BLaER1 (cell line): ENCODE results near the gene AQP10.

Source experiments
- H3K27ac ChIP-seq: shearing (Covaris generic); formaldehyde crosslinking; 2 replicates; pipeline ENCODE4 v1.8.1; 2022
- H3K27me3 ChIP-seq: shearing (Covaris generic); formaldehyde crosslinking; 2 replicates; pipeline ENCODE4 v1.8.1; 2022
- H3K36me3 ChIP-seq: shearing (Covaris generic); formaldehyde crosslinking; 2 replicates; pipeline ENCODE4 v1.8.1; 2022
- H3K4me1 ChIP-seq: shearing (Covaris generic); formaldehyde crosslinking; 2 replicates; pipeline ENCODE4 v1.8.1; 2022
- H3K4me2 ChIP-seq: shearing (Covaris generic); formaldehyde crosslinking; 2 replicates; pipeline ENCODE4 v1.8.1; 2022
- H3K4me3 ChIP-seq: shearing (Covaris generic); formaldehyde crosslinking; 2 replicates; pipeline ENCODE4 v1.8.1; 2022
- H3K9ac ChIP-seq: shearing (Covaris generic); formaldehyde crosslinking; 2 replicates; pipeline ENCODE4 v1.8.1; 2022
- H3K9me3 ChIP-seq: shearing (Covaris generic); formaldehyde crosslinking; 2 replicates; pipeline ENCODE4 v1.8.1; 2022
- H4K20me1 ChIP-seq: shearing (Covaris generic); formaldehyde crosslinking; 2 replicates; pipeline ENCODE4 v1.8.1; 2022
- Cebpa-rat ChIP-seq: shearing (Covaris generic); IDR thresholded peaks from 2 replicates; pipeline ENCODE4 v1.8.1; 2022

Gene AQP10

DNA sequence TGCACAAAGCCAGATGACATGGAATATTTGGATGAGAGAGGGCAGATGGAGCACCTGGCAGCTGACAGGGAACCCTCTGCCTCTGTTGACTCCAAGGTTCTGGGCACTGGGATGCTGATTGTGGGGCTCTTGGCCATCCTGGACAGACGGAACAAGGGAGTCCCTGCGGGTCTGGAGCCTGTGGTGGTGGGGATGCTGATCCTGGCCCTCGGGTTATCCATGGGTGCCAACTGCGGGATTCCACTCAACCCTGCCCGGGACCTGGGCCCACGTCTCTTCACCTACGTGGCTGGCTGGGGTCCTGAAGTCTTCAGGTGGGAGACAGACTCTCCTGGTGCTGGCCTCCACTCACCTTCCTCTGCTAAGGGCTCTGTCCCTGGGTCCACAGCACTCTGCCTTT is 2.6 kb downstream of the AQP10 start:
- Histone ChIP-seq H3K9me3 (peaks cover 2% of the 10 kb centered on the region; the same call in 1 of the 2 replicates), H3K27me3 (no peaks in the 10 kb centered on the region), H4K20me1 (peaks cover 8% of the 10 kb centered on the region), H3K27ac (no peak overlapping the region; the same call in 1 of the 2 replicates), H3K4me2 (no peak overlapping the region), H3K4me1 (peaks cover 27% of the 10 kb centered on the region), H3K36me3 (no peaks in the 10 kb centered on the region), H3K9ac (no peak overlapping the region), H3K4me3 (no peak overlapping the region)
- TF ChIP-seq Cebpa-rat, result no peak

DNA sequence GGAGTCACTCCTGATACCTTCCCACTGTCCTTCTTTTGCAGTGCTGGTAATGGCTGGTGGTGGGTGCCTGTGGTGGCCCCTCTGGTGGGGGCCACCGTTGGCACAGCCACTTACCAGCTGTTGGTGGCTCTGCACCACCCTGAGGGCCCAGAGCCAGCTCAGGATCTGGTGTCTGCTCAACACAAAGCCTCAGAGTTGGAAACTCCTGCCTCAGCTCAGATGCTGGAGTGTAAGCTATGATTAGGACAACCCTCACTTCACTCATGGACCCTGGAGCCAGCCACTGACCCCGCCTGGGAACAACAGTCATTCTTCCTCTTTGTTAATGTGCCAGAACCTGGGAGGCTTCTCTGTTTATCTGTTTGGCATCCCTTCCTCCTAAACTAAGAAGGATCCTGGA is 3.3 kb downstream of the AQP10 start:
- H3K9me3 ChIP-seq, result no peaks in the 10 kb centered on the region
- no peaks in the 10 kb centered on the region for H3K36me3 ChIP-seq
- H3K27ac ChIP-seq, result peak overlapping the region; percentile 52
- H4K20me1 ChIP-seq, result peaks cover 15% of the 10 kb centered on the region
- H3K4me2 ChIP-seq, result peak overlapping the region; percentile 83
- no peaks in the 10 kb centered on the region for H3K27me3 ChIP-seq
- no peak for TF ChIP-seq Cebpa-rat
- H3K4me3 ChIP-seq, result peak overlapping the region; percentile 87
- H3K4me1 ChIP-seq, result peaks cover 34% of the 10 kb centered on the region
- H3K9ac ChIP-seq, result peak overlapping the region; percentile 97; the same call in 1 of the 2 replicates

DNA sequence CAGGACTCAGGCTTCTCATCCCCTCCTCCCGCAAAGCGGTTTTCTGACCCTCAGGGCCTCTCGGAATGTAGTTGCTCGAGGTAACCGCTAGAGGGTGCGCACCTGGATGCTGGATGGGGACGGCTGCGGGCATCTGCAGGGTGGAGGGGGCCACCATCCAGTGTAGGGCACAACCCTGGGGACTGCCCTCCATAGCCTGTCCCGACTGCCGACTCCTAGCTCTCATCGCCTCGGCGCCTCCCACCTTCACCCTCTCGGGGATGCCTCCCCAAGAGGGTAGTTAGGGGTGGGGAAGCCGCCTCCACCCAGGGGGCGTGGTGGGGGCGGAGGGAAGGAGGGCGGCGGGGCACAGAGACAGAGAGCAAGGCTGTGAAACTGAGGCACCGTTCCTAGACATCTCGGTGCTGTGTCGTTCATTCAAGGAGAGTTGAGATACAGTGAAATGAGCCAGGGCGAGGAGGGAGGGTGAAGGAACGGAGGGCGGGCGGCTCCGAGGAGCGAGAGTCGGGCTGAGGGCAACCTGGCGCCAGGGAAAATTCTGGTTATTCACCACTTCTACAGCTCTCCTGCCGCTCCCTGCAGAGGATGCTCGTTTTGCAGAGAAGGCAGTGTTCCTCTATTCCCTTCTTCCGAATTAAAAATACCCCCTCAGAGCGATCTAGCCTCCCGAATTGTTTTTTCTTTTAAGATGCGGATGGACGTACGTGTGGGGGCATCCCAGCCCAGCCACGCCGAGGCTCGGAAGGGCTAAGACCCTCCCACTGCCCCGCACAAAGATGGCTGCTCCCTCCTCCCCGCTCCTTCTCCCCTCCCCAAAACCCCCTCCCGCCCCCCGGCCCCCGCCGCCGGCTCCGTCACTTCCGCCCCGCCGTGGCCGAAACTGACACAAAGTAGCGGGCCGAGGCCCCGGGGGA is 4.0 kb downstream of the AQP10 start, which contains the start of gene ATP8B2:
Gene ATP8B2 (plus strand): TSS at position 857 of the 914 bp plus-strand sequence. CDS start 2,617 bp downstream, outside the sequence.
- Histone ChIP-seq H3K36me3 (peaks cover 7% of the 10 kb centered on the region), H3K4me2 (peak within 1 kb of the TSS; percentile 98), H3K4me3 (peak within 1 kb of the TSS; percentile 87), H3K9me3 (no peaks in the 10 kb centered on the region), H3K9ac (peak within 1 kb of the TSS; percentile 97), H4K20me1 (peaks cover 22% of the 10 kb centered on the region), H3K4me1 (peaks cover 41% of the 10 kb centered on the region), H3K27me3 (no peaks in the 10 kb centered on the region), H3K27ac (peak within 1 kb of the TSS; percentile 98)
- no peak for TF ChIP-seq Cebpa-rat

DNA sequence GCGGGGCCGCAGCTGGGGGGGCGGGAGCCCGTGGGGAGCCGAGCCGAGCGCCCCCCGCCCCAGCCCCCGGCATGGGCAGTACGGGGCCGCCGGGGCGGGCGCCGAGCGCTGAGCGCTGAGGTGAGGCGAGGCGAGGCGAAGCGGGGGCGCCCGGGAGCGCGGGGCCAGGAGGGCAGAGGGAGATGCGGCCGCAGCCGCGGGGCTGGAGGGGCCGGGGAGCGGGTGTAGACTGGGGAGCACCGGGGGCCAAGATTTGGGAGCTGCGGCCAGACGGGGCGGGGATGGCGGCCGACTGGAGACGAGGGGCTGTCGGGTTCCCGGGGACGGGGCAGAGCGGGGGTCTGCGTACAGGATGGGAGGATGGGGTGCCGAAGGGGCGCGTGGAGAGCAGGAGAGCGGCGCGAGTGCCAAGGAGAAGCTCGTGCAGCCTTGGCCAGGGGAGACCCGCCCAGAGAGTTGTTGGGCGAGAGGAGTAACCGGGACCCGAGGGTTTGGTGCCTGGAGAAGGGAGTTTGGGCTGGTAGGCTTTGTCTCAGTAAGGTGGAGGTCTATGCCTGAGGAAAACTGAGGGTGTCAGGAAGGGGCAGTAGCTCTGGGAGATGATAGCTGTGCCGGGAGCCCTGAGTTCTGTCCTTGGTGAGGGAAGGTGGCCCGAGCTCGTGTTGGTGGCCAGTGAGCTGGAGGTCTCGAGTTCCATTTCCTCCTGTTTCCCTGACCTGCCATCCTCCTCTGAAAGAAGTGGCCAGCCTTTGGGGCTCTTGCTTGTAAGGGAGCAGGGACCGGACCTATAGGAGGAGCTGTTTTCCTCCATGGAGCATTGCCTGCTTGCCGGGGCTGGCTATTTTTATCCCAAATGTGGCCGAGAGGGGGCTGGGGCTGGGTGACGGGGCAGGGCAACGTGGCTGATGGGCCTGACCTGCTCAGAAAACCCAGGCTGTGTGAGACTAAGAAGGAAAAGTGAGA is 5.0 kb downstream of the AQP10 start:
- H3K27me3 ChIP-seq, result no peaks in the 10 kb centered on the region
- peaks cover 30% of the 10 kb centered on the region for H4K20me1 ChIP-seq
- peak overlapping the region; percentile 87 for H3K4me3 ChIP-seq
- H3K4me2 ChIP-seq, result peak overlapping the region; percentile 98
- H3K27ac ChIP-seq, result peak overlapping the region; percentile 98
- H3K36me3 ChIP-seq, result peaks cover 16% of the 10 kb centered on the region
- H3K9ac ChIP-seq, result peak overlapping the region; percentile 97
- TF ChIP-seq Cebpa-rat, result no peak
- no peaks in the 10 kb centered on the region for H3K9me3 ChIP-seq
- peaks cover 50% of the 10 kb centered on the region for H3K4me1 ChIP-seq

DNA sequence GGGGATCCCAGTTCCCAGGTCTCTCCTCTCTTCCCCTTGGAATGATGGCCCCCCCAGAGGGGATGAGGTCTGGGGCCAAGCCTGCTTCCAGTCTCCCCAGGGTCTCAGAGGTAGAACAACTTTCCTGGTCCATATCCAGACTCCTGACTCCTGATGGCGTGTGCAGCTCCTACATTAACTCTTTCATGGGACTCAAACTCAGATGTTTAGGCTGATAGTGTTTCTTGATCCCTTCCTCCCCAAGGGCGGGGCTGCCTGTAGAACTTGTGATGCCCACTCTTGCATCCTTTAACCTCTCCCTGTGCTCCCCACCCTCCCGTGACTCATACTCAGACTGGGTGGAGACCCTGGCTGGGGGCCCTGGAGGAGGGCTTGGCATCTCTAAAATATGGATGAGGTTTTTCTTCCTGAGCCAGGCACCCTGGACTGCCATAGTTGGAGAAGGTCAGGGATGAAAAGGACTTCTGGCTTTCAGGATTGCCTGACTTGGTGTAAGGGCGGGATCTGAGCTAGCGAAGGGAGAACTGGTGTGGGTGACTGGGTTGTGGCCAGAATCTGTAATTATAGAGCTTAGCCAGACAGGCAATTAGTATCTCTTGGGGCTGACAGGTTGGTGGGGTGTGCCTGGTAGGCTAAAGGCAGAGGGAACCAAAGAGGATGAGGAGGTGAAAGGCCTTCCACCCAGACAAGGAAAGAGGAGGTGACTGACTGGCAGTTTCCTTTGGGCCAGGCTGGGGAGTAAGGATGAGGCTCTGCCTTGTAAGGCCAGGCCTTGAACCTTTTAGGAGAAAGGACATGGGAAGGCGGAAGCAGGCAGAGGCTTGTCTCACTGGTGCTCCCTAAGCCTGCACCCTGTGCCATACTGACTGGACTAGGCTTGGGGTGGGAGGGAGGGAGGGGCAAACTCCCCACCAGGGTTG is 5.9 kb downstream of the AQP10 start:
- Histone ChIP-seq H3K9me3 (no peaks in the 10 kb centered on the region), H3K27me3 (no peaks in the 10 kb centered on the region), H4K20me1 (peaks cover 30% of the 10 kb centered on the region), H3K36me3 (peaks cover 26% of the 10 kb centered on the region), H3K27ac (peak overlapping the region; percentile 98), H3K9ac (peak overlapping the region; percentile 97), H3K4me2 (peak overlapping the region; percentile 98), H3K4me1 (peaks cover 50% of the 10 kb centered on the region), H3K4me3 (peak overlapping the region; percentile 87)
- TF ChIP-seq Cebpa-rat, result no peak

DNA sequence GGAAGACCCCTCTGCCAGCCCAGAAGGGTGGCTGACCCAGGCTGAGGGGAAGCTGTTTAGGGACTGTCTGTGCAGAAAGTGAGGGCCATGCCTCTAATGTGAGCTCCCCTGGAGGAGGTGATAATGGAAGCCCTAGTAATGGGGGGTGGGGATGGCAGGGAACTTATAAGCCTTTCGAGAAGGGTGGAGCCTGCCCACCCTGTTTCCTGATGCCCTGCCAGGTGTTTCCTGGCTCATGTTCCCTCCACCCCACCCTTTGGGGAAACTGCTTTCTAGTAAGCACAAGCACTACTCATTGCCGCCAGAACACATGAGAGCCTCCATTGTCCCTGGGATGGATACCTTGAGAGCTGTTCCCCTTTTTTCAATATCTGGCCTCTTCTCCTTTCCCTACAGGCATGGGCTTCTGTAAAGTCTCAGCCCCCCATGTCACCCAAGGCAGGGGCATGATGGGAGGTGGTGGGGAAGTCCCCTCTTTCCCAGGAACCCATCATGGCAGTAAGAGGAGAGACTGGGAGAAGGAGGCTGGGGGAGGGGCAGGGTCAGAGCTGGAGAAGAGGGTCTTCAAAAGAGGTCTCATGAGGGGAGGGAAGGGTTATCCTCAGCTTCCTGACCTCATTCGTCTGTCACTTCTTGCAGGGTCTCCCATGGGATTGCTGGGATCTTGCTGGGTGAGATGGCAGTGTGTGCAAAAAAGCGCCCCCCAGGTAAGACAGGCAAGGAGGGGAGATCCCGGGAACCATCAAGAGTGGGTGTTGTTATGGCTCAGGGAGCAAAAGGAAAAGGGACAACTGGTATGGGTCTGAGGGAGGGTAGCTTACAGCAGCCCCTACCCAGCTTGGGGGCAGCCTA is 6.8 kb downstream of the AQP10 start:
- H3K9ac ChIP-seq, result peak overlapping the region; percentile 97

DNA sequence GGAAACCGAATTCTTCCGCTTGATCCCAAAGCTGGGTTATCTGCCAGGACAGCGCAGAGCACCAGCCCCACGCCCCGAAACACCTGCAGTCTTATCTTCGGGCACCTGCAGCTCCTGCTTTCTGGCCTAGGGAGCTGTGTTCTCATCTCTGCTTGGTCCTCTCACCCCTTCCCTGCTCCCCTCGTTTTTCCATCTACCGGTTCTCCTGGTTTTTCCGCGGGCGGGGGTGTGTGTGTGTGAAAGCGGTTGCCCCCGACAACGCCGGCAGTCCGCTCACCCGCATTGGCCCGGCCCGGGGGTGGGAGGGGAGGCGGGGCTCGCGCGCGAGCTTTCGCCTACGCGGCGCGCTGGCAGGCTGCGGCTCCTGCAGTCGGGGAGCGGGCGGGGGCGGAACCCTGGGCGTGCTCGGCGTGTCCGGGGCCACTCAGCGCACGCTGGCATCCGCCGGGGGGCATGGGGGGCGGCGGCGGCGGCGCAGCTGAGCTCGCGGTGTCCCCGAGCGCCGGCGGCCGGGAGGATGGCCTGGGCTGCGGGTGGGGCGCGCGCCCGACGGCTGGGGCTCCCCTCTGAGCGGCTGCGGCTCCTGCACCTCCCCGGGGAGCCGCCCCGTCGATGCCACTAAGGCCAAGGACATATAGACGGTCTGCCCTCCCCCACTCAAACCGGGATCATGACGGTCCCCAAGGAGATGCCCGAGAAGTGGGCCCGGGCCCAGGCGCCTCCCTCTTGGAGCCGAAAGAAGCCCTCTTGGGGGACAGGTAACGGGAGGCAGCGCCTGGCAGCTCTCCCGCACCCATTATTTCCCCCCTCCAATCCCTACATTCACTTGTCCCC is 7.6 kb downstream of the AQP10 start:
- TF ChIP-seq Cebpa-rat, result no peak
- H3K9ac ChIP-seq, result peak overlapping the region; percentile 97
- no peaks in the 10 kb centered on the region for H3K27me3 ChIP-seq
- peak overlapping the region; percentile 98 for H3K4me2 ChIP-seq
- H3K27ac ChIP-seq, result peak overlapping the region; percentile 98
- H3K36me3 ChIP-seq, result peaks cover 43% of the 10 kb centered on the region
- H3K9me3 ChIP-seq, result no peaks in the 10 kb centered on the region
- H3K4me3 ChIP-seq, result peak overlapping the region; percentile 87
- peaks cover 36% of the 10 kb centered on the region for H4K20me1 ChIP-seq
- H3K4me1 ChIP-seq, result peaks cover 59% of the 10 kb centered on the region

More for the DNA sequence above, 6.8 kb downstream of the AQP10 start:
- H3K27ac ChIP-seq, result peak overlapping the region; percentile 98
- TF ChIP-seq Cebpa-rat, result no peak
- H3K9me3 ChIP-seq, result no peaks in the 10 kb centered on the region
- peak overlapping the region; percentile 98 for H3K4me2 ChIP-seq
- peak overlapping the region; percentile 87 for H3K4me3 ChIP-seq
- peaks cover 51% of the 10 kb centered on the region for H3K4me1 ChIP-seq
- peaks cover 35% of the 10 kb centered on the region for H4K20me1 ChIP-seq
- H3K27me3 ChIP-seq, result no peaks in the 10 kb centered on the region
- peaks cover 34% of the 10 kb centered on the region for H3K36me3 ChIP-seq
